ENCODE results near the gene MRPL38.
A peak's percentile ranks its signal among the peaks of the same experiment; 100 is the strongest.
"Not testable (repeated sequence)": the region's sequence is repeated elsewhere in the genome, so short reads cannot be mapped to it uniquely, and the experiment has no call there.

MRPL38 gene

GRCh38 chr17:75895370-75896155 lies 9.1 kb downstream of the MRPL38 start:
- DNase-seq = peak; percentile 23

GRCh38 chr17:75894049-75894733 lies 10.5 kb downstream of the MRPL38 start:
- DNase-seq = no peak

- DNase-seq = no peak
Observed at GRCh38 chr17:75893305-75894048, 11.2 kb downstream of the MRPL38 start.

- no peak for DNase-seq
Observed at GRCh38 chr17:75892556-75893224, 12.0 kb downstream of the MRPL38 start.

- DNase-seq = no peak
Observed at GRCh38 chr17:75891605-75892555, 12.8 kb downstream of the MRPL38 start.

GRCh38 chr17:75891022-75891604 lies 13.6 kb downstream of the MRPL38 start:
- DNase-seq = no peak

- no peak for DNase-seq
Observed at GRCh38 chr17:75889454-75889853, 15.2 kb downstream of the MRPL38 start.

- DNase-seq = no peak
Observed at GRCh38 chr17:75888484-75888883, 16.2 kb downstream of the MRPL38 start.

- DNase-seq = not testable (repeated sequence)
Observed at GRCh38 chr17:75885860-75886259, 18.8 kb downstream of the MRPL38 start.

GRCh38 chr17:75885431-75885830 lies 19.3 kb downstream of the MRPL38 start:
- no peak for DNase-seq

GRCh38 chr17:75881678-75882454 lies 22.8 kb downstream of the MRPL38 start:
- no peak for DNase-seq

GRCh38 chr17:75880266-75880665 lies 24.4 kb downstream of the MRPL38 start:
- no peak for DNase-seq

- DNase-seq = no peak
Observed at GRCh38 chr17:75878174-75878998, 26.3 kb downstream of the MRPL38 start, which contains the start of gene TRIM47. TRIM47 (minus strand) TSS chr17:75878581; CDS start chr17:75878548, 33 bp downstream.

GRCh38 chr17:75877752-75878173 lies 26.9 kb downstream of the MRPL38 start:
- no peak for DNase-seq

- peak; percentile 86 for DNase-seq
Observed at GRCh38 chr17:75876938-75877751, 27.5 kb downstream of the MRPL38 start.

GRCh38 chr17:75876190-75876937 lies 28.3 kb downstream of the MRPL38 start:
- no peak for DNase-seq

GRCh38 chr17:75875940-75876189 lies 28.8 kb downstream of the MRPL38 start:
- no peak for DNase-seq

All from fibroblast of skin of abdomen (primary cell).